GM21786 (cell line): ENCODE measurements around the gene ATP6V0A1.
"Not testable (repeated sequence)": the region's sequence is repeated elsewhere in the genome, so short reads cannot be mapped to it uniquely, and the experiment has no call there.

Source experiments
- ATAC-seq: cut with Tn5 transposase; IDR thresholded peaks from one replicate; pipeline ENCODE4 v1.9.1; 2021; ENCODE audit not compliant: unreplicated experiment

Gene ATP6V0A1

GRCh38 chr17:42458497-42459255, at the start of gene ATP6V0A1:
ATP6V0A1 (plus strand) TSS chr17:42458878; CDS start chr17:42460895, 2,017 bp downstream.
- ATAC-seq: peak; percentile 63

DNA sequence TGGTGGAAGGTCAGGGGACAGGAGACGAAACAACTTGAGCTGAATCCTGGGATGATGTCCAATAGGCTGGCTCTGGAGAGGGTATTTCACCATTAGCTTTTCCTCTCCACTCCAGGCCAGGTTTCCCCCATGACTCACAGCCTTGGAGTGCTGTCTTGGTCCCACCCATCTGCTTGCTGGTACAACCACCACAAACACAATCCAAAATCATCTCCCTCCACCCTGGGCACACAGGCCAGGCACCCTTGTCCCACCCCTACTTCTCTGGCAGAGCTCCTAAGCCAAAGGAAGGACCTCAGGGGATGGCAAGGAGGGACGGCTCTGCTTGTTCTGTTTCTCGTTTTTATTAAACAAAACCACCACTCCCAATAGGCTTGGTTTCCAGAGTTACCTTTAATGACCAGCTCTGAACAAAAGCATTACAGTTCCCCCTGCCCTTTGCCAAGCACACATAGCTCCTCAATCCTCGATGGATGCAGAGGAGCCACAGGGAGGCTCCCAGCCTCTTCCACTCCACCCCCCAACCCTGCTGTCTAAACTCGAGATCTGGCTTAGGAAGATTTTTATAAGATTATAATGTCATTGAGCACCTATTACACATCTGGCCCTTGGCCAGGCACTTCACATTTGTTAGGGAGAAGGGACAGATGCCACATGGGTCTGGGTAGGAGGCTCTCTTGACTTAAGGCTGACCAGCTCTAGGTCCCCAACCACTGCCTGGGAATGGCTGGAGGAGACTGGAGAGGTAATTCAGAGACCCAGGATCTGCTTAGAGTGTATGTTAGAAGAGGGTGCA, 49.0 kb upstream of the ATP6V0A1 start:
- no peak for ATAC-seq

DNA sequence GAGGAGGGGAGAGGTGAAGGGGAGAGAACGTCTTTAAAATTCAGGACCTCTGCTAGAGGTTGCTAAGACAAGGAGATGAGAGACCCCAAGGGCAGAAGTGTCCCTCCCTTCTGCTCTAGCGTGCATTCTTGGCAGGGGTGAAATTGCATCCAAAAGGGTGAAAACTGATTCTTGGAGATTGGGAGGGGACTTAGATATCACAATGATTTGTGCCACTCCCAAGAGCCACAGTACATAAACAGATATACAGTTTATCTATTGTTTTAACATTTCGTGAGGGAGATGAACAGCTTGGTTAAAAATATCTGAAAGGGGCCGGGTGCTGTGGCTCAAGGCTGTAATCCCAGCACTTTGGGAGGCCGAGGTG, 48.4 kb upstream of the ATP6V0A1 start:
- no peak for ATAC-seq

- no peak for ATAC-seq
Observed at GRCh38 chr17:42411361-42411760, 47.3 kb upstream of the ATP6V0A1 start.

- no peak for ATAC-seq
Observed at GRCh38 chr17:42411905-42412679, 46.6 kb upstream of the ATP6V0A1 start.

- no peak for ATAC-seq
Observed at GRCh38 chr17:42413464-42414040, 45.1 kb upstream of the ATP6V0A1 start.

- no peak for ATAC-seq
Observed at GRCh38 chr17:42414704-42415409, 43.8 kb upstream of the ATP6V0A1 start.

DNA sequence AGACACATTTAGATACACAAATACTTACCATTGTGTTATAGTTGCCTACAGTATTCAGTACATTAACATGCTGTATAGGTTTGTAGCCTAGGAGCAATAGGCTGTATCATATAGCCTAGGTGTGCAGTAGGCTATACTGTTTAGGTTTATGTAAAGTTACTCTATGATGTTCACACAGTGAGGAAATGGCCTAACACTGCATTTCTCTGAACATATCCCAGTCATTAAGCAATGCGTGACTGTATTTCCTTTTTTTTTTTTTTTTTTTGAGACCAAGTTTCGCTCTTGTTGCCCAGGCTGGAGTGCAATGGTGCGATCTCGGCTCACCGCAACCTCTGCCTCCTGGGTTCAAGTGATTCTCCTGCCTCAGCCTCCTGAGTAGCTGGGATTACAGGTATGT, 40.7 kb upstream of the ATP6V0A1 start:
- ATAC-seq: not testable (repeated sequence)

- no peak for ATAC-seq
Observed at GRCh38 chr17:42421136-42421506, 37.6 kb upstream of the ATP6V0A1 start.

DNA sequence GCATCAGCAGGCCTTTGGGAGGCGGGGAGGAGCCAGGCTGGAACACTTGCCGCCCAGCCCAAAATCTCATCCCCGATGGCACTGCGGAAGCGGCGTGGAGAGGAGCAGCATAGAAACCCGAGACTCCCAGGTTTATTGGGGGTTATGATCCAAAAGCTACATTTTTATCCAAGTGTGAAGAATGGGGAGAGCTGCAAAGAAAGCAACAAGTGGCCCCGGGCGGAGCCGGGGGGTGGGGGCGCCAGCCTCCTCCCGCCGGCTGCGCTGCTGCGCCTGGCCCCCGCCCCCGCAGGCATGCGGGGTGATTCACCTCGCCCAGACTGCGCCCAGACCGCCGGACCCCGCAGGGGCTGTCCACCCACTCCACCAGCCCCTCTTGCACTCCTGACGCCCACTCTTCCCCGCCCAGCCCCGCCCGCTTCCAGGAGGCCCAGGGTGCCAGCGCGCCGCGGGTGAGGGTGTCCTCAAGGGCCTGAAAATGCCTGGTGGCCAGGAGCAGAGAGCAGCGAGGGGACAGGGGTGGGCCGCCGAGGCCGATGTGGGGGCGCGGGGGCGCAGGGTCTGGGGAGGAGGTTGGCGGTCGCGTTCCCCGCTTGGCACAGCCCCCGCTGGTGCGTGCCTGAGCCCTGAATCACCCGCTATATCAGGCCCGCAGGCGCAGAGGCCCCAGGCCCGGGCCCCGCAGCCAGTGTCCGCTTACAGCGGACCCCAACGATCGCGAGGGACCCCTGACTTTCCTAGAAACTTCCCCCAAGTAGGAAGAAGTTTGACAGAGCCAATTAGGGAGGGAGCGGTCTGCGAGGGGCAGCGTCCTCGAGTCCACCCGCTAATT, 37.0 kb upstream of the ATP6V0A1 start:
- ATAC-seq: no peak

GRCh38 chr17:42422412-42422957, 36.2 kb upstream of the ATP6V0A1 start:
- ATAC-seq: no peak

GRCh38 chr17:42422958-42423712, 35.5 kb upstream of the ATP6V0A1 start, which contains the start of gene CAVIN1:
CAVIN1 (minus strand) TSS chr17:42423256; CDS start chr17:42423097, 159 bp downstream.
- no peak for ATAC-seq

GRCh38 chr17:42423766-42424165, 34.9 kb upstream of the ATP6V0A1 start:
- ATAC-seq: no peak

DNA sequence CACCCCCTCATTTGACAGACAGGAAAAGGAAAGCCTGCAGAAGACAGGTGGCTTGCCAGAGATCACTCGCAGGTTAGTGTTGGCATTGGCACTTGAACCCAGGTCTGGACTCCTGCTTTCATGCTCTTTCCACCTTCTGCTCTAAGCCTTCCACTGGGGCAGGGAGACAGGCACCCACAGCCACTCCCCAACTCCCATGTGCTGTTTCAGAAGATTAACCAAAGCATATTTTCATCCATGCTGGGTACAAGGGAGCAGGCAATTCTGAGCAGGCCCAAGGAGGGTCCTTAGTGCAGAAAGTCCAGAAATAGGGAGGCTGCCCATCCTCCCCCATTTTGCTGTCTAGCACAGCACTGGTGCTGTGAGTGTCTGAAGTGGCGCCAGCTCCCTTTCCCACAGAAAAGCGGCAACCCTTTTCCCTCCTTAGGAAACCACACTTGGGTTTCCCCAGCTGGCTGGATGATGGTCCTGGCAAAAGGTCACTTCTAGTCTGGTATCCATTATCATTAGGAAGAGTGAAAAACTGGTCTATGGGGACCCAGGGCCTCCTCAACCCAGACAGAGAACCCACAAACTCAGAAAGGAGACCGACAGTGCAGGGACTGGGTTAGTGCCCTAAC, 33.6 kb upstream of the ATP6V0A1 start:
- ATAC-seq: no peak

GRCh38 chr17:42428141-42428944, 30.3 kb upstream of the ATP6V0A1 start:
- ATAC-seq: no peak

- ATAC-seq: no peak
Observed at GRCh38 chr17:42429726-42430447, 28.8 kb upstream of the ATP6V0A1 start.

DNA sequence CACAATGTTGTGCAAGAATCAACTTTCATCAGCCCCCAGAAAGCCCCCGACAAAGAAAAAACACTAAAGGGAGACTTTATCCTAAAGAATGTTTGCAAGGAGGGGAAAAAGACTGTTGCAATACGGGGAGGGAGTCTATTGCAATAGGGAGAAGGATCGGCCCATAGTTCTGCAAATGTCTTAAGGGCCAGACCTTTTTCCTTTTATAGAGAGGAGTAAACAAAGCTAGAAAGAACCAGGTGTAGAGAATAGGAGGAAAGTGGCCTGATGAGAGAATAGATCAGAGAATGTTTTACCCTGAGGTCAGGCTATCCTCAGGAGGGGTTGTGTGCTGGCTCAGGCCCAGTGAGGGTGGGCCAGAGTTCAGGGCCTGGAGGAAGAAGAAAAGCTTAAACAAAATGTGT, 26.9 kb upstream of the ATP6V0A1 start:
- no peak for ATAC-seq
